HG03039 (cell line): ENCODE data around the gene ZMIZ1.

ENCODE experiments used
- ATAC-seq: cut with Tn5 transposase; IDR thresholded peaks from one replicate; pipeline ENCODE4 v1.9.1; 2021; ENCODE audit warnings: mild to moderate bottlenecking, moderate library complexity; ENCODE audit not compliant: unreplicated experiment

Gene ZMIZ1

DNA sequence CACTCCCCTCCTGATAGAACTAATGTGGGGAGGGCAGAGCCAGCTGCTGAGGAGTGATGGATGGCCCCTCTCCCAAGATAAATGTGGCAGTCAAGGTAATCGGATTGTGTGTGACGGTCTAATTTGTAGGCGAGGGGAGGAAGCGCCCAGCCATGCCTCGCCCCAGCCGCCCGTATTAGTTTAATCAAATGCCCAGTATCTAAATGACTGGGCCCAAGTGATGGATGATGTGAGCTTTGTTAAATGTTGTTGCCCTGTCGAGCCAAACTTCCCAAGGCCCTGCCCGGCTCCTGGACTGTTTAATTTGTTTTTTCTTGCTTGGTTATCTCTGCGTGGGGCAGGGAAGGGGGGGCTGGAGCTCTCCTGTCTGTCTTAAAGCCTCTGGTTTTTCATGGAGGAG is 190.1 kb downstream of the ZMIZ1 start:
- no peak for ATAC-seq

DNA sequence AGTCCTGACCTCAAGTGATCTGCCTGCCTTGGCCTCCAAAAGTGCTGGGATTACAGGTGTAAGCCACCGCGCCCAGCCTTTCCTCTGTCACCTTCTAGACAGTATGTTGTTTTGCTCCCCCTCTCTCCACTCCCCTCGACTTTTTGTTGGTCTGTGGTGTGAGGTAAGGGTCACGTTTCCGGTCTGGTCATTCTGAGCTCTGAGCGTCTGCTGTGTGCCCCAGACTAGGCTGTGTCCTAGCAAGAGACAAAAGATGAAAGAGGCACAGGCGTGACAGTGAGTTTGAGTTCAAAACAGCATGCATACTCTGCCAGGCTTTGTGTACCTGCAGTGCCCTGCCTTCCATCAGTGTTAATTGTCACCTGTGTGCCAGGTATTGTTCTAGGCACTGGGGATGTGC is 191.1 kb downstream of the ZMIZ1 start:
- no peak for ATAC-seq

DNA sequence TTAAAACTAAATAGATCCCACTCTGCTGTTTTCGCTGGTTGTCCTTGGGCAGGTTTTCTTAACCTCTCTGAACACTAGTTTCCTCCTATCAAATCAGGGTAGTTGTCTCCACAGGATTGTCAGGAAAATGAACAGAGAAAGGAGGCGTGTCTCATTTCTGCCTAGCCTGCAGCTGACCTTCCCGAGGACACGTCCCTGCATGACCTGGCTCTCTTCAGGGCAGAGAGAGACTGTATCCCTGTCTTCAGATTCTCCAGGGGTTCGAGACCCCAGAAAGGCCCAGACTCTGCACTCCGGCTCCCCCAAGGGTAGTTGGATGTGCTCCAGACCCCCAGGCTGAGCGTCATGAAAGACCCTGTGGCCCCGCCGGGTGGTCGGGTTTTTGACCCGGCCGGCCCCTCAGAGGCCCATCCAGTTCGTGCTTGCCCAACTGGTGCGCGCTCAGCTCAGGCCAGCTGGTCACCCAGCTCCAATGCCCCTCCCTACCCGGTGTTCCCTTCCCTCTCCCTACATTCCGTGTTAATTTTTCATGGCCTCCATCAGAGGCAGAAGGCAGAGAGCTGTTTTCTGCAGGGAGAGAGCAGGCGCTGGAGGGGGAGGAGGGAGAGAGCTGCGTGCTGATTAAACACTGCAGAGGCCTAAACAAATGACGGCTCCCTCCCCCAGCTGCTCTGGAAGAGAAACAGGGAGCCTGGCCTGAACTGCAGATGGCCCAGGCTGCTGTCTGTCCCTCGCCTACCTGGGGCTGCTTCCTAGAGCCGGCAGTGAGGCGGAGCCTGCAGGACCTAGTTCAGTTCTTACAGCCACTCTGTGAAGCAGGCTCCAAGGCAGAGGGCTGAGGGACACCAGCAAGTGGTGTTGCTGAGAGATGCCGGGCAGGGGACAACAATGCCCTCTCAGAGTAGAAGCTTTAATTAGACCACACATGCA is 192.3 kb downstream of the ZMIZ1 start:
- ATAC-seq, result no peak

DNA sequence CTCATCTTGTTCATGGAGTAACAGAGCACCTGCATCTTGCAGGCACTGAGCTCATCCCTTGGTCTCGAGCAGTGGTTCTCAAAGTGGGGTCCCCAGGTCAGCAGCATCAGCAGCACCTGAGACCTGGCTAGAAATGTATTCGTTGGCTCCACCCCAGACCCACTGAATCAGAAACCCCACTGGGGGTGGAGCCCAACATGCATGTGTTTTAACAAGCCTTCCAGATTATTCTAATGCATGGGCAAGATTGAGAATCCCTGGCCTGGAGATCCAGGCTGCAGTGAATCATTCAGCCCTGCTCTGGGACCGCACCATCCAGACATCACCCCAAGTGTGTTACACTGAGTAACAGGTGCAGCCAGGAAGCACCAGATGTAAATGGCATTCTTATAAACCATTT is 193.4 kb downstream of the ZMIZ1 start:
- no peak for ATAC-seq

DNA sequence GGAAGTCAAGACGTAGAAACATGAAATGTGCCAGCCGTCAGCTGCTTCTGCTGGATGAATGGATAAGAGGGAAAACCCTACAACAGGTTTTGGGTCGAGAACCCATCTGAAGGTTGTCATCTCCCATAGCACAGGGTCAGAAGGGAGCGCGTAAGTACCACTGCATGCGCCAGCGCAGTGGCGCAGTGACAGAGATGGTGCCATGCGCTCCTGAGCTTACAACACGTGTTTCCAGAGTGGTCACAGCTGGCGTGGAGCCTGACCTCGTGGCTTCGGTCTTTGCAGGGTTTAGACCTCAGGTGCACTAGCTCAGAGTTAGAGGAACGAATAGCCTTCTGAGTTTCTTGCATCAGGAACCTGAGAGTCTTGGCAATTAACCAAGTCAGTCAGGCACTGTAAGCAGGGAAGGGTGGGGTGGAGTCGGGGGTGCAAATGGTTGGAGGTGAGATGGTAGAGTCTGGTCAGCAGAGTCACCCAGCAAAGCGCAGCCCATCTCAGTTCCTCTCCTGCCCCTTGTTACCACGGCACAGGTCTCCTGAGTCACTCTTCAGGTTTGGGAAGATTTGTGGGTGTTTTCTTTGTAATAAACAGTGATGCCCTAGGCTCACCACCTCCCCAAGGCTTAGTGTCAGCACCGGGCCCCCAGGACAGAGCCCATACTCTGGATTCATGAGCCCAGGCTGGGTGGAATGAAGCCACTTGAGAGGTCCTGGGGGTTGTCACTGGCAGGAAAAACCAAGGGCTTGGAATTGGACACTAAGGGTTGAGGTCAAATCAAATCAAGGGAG is 194.4 kb downstream of the ZMIZ1 start:
- no peak for ATAC-seq

DNA sequence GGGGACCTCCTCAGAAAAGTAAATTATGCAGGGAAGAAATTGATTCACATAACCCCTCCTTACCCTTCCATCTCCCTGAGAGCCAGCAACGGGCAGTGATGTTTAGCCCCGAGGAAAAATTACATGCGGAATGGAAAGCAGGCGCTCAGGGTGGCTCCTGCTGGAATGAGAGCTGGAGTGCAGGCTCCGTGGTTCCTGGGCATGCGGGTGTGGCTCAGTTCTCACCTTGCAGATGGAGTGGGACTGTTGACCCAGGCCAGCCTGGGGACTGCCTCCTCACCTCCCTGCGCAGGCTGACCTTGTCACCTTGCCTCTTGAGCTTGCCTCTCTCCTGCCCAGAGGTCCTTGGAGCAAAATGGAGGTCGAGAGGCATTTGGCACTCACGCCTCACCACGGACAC is 195.2 kb downstream of the ZMIZ1 start:
- ATAC-seq, result no peak

DNA sequence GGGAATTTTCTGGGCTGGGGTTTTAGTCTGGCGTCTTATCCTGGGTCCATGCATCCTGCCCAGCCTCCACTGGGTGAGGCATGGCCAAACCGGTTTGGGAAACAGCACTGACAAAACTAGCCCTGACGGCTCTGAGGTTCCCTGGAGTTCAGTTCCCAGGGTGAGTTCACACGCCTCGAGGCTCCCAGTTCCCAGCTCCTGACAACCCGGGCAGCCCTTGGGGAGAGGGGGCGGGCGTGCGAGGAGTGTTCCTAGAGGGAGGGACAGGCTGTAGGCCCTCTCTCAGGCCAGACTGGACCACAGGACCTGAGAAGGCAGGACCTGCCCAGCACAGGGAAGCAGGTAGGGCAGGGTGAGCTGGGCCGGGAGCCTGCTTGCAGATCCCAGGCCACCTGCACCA is 196.2 kb downstream of the ZMIZ1 start:
- no peak for ATAC-seq

DNA sequence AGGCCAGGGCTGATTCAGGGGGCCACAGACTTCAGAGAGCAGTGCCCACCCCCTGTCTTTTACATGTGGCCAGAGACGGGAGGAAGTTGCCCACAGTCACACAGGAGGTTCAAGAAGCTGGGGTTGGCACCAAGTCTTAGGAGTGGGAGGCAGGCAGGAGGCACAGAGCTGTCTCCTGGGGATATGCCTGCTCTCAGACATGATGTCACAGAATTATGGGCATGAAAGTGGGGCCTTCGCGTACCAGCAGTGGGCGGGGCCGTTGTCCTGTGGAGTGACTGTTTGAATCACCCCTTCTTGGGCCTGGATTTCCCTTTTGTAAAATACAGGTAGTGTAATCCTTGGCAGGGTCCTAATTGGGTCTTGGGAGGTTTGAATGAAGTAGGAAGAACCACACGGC is 197.3 kb downstream of the ZMIZ1 start:
- ATAC-seq, result peak; percentile 32

DNA sequence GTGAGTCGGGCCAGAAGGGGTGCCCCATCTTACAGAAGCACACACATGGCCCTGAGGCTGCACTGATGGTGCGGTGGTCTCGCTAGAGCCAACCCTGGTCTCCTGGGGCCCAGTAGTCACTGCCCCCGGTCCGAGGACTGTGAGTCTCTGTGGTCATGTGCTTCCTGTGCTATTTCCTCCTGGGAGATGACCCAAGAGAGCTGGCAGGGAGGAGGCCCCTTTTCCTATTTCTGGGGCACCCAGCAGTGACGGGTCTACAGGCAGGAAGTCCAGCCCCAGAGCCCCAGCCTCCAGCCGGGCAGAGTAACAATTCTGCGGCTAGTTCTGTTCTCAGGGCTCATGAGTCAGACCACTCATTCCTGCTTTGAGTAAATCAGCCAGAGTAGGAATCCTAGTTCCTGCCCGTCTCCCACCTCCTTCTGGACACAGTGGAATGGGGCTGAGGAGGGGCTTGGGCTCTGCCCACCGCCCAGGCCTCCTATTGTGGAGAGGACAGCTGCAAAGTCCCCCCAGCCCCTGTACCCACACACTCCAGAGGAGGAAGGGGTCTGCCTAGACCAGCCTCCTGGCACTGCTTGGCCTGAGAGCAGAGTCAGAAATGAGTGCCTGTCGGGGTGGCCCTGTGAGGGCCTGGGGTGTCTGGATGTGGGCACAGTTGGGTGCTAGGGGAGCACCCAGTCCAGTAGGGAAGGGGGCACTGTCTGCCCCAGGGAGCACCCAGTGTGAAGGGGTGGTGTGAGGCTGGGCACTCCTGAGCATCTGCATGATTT is 198.0 kb downstream of the ZMIZ1 start:
- ATAC-seq, result peak; percentile 72

DNA sequence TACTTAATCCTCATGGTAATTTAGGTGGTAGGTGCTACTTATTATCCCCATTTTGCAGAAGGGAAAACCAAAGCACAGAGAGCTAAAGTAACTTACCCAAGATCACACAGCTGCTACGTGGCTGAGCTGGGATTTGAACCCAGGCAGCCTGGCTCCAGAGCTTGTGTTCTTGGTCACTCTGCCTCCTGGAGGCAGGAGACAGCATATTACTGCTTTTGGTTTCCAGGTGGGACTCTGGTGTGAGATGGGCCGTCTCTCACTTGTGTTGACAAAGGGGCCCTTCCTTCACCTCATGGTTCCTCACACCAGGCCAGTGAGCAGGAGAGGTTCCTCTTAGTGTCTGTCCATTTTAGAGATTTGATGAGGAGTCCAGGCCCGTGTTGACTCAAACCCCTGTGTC is 198.7 kb downstream of the ZMIZ1 start:
- ATAC-seq, result no peak

DNA sequence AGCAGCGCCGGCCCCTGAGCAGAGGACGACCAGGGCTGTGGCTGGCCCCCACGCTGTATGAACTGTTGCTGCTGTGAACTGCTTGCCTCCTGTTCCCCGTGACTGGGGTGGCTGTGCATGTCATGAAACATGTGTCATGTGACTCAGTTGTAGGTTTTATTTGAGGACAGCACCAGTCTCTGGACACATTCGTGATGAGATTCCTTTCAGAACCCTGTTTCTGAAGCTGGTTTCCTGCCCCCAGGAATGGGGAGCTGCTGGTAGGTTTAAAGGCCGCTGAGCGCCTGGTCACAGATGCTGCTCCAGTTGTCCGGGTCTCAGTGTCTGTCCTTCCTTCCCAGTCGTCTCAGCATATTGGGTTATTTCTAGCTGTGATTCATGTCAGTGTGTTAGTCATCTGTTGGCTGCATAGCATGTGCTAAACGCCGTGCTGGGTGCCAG is 199.4 kb downstream of the ZMIZ1 start:
- no peak for ATAC-seq

DNA sequence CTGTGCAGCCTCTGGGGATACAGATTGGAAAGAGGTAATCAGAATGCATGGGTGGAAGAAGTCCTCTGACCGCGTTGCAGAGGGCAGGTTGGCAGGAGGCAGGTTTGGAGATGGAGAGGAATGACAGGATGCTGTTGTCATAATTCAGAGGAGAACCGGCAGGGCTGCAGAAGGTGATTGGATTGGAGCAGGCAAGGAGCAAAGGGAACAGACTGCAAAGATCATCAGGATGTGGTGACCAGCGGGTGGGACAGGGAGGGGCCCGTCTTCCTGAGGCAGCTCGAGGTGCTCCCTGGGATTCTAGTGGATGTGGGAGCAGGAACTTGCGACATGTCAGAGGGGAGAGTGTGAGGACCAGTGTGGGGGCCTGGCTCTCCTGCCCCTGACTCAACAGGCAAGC is 200.0 kb downstream of the ZMIZ1 start:
- ATAC-seq, result no peak

DNA sequence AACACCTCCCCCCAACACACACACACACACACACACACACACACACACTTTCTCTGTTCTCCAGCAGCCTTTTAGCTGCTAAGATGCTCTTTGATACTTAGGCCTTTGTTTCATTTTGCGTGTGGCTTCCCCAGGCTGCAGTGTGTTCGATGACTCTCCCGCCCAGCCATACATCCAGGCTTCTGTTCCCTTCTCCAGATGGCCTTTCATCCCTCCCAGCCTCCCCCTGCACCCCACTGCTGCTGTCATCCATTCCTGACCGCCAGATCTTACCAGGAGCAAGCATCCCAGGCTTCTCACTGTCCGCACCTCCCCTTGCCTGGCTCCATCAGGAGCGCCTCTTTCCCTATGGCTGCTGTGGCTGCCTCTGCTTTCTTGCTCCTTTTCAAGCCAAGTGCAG is 200.7 kb downstream of the ZMIZ1 start:
- ATAC-seq, result no peak

DNA sequence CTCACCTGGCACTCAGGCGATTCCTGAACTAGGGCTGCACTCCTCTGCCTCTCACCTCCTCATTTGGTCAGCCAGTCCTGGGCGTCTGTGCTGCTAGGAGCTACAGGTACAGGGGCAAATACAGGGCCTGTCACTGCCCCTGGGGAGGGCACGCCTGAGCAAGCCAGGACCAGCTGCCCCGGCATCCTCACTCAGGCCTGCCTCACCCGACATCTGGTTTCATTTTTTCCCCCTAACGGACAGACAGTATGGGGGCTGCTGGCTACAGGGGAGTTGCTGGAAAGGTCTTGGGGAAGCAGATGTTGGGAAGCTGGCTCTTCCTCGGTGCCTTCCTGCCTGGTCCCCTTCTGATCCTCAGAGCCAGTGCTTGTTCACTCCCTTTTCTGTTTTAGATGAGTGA is 201.2 kb downstream of the ZMIZ1 start:
- no peak for ATAC-seq

DNA sequence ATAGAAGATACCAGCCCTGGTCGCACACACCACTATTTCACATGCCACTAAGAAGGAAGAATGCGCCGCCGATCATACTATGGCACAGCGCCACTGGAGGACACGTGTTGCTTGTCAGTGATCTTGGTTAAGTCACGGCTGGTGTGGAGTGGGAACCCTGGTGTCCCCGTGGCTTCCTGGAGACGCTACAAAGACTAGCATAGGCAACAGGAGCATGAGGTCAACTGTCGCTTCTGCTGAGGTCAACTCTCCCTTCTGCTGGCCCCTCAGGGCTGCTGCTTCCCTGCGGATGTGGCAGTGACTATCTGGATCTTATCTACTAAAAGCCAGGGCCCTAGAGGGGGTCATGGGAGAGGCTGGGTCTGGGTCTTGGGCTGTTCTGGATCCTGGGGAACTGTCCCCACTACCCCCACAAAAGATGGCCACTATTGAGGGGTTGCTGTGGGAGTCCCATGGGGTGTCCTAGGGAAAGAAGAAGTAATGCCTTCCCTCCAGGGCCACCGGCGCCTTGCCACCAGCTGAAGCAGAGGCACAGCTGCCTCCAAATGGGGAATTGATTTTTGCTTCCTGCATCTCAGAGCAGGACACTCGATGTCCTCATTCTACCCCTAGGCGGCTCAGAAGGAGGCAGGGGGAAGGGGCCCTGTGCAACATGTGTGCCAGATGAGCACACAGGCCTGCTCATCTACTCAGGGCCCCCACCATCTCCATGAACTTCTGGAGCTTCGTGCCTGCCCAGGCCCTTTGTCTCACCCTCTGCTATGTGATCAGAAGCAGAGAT is 201.9 kb downstream of the ZMIZ1 start:
- ATAC-seq, result no peak

DNA sequence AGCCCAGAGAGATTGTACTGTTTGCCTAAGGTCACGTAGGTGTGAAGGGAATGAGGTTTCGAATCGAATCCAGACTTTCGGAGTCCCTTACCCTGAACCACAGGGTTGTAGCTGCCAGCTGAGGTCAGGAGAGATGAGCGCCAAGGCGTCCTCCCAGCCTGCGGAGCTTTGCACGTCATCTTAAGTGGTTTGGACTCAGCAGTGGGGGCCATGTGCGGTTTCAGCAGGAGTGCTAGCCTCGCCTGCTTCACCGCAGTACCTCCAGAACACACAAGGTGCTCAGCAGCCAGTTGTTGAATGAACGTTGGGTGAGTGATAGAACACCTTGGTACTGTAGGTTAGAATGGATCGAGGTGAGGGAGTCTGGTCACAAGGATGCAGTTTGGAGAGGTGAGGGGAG is 203.6 kb downstream of the ZMIZ1 start:
- no peak for ATAC-seq

DNA sequence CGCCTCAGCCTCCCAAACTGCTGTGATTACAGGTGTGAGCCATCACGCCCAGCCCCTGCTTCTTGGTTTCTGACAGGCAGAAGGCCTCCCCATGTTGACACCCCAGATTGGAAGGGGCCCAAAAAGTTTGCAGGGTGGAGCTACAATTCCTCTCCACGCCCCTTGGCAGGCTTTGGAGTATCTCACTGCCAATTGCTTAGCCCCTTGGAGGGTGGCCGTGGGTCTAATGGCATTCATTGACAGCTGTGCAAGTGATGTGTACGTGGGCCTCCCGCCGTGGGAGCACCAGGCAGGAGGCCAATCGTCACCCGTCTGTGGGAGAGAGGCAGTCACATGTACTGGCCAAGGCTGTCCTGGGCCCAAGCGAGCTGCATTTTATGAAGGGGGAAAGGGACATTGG is 204.8 kb downstream of the ZMIZ1 start:
- no peak for ATAC-seq

DNA sequence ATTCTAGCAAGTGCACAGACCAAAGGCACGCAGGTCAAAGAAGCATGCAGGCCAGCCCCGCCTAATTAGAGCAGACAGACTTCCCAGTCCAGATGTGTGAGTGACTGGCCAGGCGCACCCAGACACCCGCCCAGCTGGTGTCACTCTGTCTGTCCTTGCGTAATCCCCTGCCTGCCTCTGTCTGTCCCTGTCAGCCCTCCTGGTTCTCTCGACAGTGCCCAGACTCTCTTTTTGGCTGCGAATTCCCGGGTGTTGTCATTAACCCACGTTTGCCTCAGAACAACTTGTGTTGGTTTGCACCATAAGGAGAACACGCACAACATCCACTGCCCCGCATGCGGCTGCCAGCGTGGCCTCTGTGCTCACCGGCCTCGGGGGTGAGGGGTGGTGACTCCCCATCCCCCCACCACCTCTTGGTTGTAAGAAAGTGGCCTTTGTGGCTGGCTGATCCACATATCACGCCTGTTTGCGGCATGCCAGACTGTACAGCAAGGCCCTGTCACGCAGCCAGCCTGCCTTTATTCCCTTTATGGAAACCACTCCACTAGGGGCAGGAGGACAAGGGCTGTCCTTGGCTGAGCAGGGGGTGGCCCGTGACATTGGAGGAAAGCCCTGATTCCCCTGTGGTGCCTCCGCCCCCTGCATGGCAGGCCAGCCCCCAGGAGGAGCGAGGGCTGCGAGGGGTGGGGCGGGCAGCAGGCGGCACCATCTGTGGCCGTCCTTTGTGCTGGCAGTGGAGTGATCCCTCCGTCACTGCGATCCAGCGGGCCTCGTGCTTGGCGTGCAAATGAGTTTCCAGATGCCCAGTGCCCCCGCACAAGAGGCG is 205.7 kb downstream of the ZMIZ1 start:
- ATAC-seq, result no peak

DNA sequence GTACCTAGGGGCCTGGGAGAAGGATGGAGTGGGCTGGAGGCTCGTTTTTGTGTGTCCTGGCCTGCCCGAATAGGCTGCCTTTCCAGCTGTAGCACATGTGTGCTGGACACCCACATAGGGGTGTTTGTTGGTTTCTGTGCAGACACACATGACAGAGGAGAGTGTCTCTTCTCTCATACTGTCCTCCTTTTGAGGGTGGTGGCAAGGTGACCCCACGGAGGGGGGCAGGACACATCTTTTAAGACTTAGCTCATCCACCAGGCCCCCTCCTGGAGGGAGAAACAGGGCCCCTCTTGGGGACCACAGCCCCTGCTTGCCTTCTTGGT is 206.3 kb downstream of the ZMIZ1 start:
- ATAC-seq, result no peak

DNA sequence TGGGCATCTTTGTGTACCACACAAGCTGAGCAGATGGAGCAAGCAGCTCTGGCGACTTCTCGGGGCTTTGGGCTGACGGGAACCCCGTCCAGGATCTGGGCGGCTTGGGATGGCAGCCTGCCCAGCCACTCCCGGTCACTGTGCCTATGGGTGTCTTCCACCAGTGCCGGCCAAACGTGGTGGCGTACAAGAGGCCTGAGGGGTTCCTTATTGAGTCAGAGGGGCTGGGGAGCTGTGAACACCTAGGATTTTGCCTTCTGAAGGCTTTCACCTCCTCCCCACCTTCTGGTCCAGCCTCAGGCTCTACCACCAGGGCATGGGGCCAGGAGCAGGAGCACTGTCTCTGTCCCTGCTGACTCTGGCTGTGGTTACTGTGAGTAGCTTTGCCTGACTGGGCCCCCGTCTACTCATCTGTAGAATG is 206.7 kb downstream of the ZMIZ1 start:
- ATAC-seq, result no peak
